Measurements from ENCODE around the gene KBTBD12. TPM values are rescaled to one million over a fixed set of nuclear protein-coding genes. Genes with fewer than 3 reads are reported as not detected.
"Not testable (repeated sequence)": the region's sequence is repeated elsewhere in the genome, so short reads cannot be mapped to it uniquely, and the experiment has no call there.

KBTBD12 gene
- total RNA-seq, 1 experiment from 2014 or later, result not detected

GRCh38 chr3:127911421-127911931, 3.6 kb upstream of the KBTBD12 start:
- RAD21 ChIA-PET (ENCODE audit: low non-redundant PET in 1 of 2, low total read pairs in 2 of 2, uncharacterized antibody in 2 of 2, unreplicated experiment in 2 of 2), result no interaction called here
- Histone ChIP-seq H4K20me1 (ENCODE audit: insufficient read depth) (no peaks in the 10 kb centered on the region), H3K27ac (ENCODE audit: low read depth, low read length) (no peak overlapping the region), H3K4me1 (ENCODE audit: control insufficient read depth in 1 of 2, insufficient read depth in 2 of 2, low read length in 2 of 2) (no peaks in the 10 kb centered on the region), H3K36me3 (ENCODE audit: control insufficient read depth in 1 of 2, insufficient read depth in 2 of 2, low read length in 2 of 2) (no peaks in the 10 kb centered on the region), H2AFZ (ENCODE audit: low read depth, low read length, poor library complexity, severe bottlenecking) (no peak overlapping the region), H3K9ac (ENCODE audit: low read length) (no peak overlapping the region), H3K4me2 (ENCODE audit: low read length) (no peak overlapping the region), H3K4me3 (replicated peaks in 1 of 2; ENCODE audit: low read depth in 1 of 2, low read length in 2 of 2) (no peak overlapping the region), H3K9me3 (ENCODE audit: control insufficient read depth in 1 of 2, insufficient read depth in 1 of 2, low read depth in 1 of 2, low read length in 2 of 2) (no peaks in the 10 kb centered on the region), H3K9me2 (ENCODE audit: insufficient read depth) (no peaks in the 10 kb centered on the region), H3K27me3 (ENCODE audit: insufficient read depth, low read length) (no peaks in the 10 kb centered on the region), H3K79me2 (ENCODE audit: insufficient read depth, low read length) (no peaks in the 10 kb centered on the region)
- TF ChIP-seq SP1 (IDR thresholded peaks at IDR 0.05; ENCODE audit: low read depth), result no peak
- no peak for TF ChIP-seq ATF3 (IDR thresholded peaks at IDR 0.05)
- no peak for TF ChIP-seq REST (IDR thresholded peaks at IDR 0.05; ENCODE audit: low read depth)
- TF ChIP-seq ZBTB33 (IDR thresholded peaks at IDR 0.05; ENCODE audit: extremely low read depth, insufficient replicate concordance, low read length), result no peak
- TF ChIP-seq POLR2AphosphoS5 (IDR thresholded peaks at IDR 0.05; ENCODE audit: low read depth, low read length), result no peak
- TF ChIP-seq SIN3A (IDR thresholded peaks at IDR 0.05; ENCODE audit: low read depth), result no peak
- no peak for TF ChIP-seq ZFX (IDR thresholded peaks at IDR 0.05)
- TF ChIP-seq JUND (IDR thresholded peaks at IDR 0.05), result no peak
- DNase-seq (ENCODE audit: low read depth, low spot score), result no peak
- CTCF ChIA-PET, result no interaction called here
- ATAC-seq, result no peak
- BruUV-seq (replicated peaks), result no TSS peak
- intact Hi-C loops (cut with micrococcal nuclease), result no loop called here
- POLR2A ChIA-PET, result no interaction called here

GRCh38 chr3:127913841-127914240, 1.2 kb upstream of the KBTBD12 start:
- H3K4me3 ChIP-seq (replicated peaks in 1 of 2; ENCODE audit: low read depth in 1 of 2, low read length in 2 of 2); H3K9me3 ChIP-seq (ENCODE audit: control insufficient read depth in 1 of 2, insufficient read depth in 1 of 2, low read depth in 1 of 2, low read length in 2 of 2); POLR2A ChIA-PET; H3K9me2 ChIP-seq (ENCODE audit: insufficient read depth); H2AFZ ChIP-seq (ENCODE audit: low read depth, low read length, poor library complexity, severe bottlenecking); intact Hi-C loops (cut with micrococcal nuclease); H3K27ac ChIP-seq (ENCODE audit: low read depth, low read length); H3K9ac ChIP-seq (ENCODE audit: low read length); H3K4me1 ChIP-seq (ENCODE audit: control insufficient read depth in 1 of 2, insufficient read depth in 2 of 2, low read length in 2 of 2); RAD21 ChIA-PET (ENCODE audit: low non-redundant PET in 1 of 2, low total read pairs in 2 of 2, uncharacterized antibody in 2 of 2, unreplicated experiment in 2 of 2); H3K79me2 ChIP-seq (ENCODE audit: insufficient read depth, low read length); DNase-seq (ENCODE audit: low read depth, low spot score); H3K36me3 ChIP-seq (ENCODE audit: control insufficient read depth in 1 of 2, insufficient read depth in 2 of 2, low read length in 2 of 2); ATAC-seq; H4K20me1 ChIP-seq (ENCODE audit: insufficient read depth); CTCF ChIA-PET; H3K27me3 ChIP-seq (ENCODE audit: insufficient read depth, low read length); BruUV-seq (replicated peaks); H3K4me2 ChIP-seq (ENCODE audit: low read length): not testable (repeated sequence)

All from HCT116 (cell line).